H1 (cell line): ENCODE measurements around the gene TTC21A.

Source experiments
- CEBPB ChIP-seq: IDR thresholded peaks from 2 replicates; pipeline ENCODE4 v1.6.1; 2012; ENCODE audit warnings: low read depth, low read length
- CTCF ChIP-seq, 3 experiments: IDR thresholded peaks; 1 replicate in 2 of 3; 2 replicates in 1 of 3; pipeline versions ENCODE4 v1.5.1 to v1.6.1; 2011; ENCODE audit warnings: low read length in 3 of 3, mild to moderate bottlenecking in 3 of 3, inconsistent platforms in 2 of 3, low read depth in 1 of 3, moderate library complexity in 1 of 3; ENCODE audit not compliant: insufficient read depth in 1 of 3; ENCODE audit errors: control extremely low read depth in 1 of 3
- TBP ChIP-seq: IDR thresholded peaks from 2 replicates; pipeline ENCODE4 v1.6.1; 2011; ENCODE audit warnings: low read depth, low read length, improper control_type of control experiment

GRCh38 chr3:39169712-39170111 lies 62.2 kb downstream of the TTC21A start:
- TF ChIP-seq CTCF (IDR thresholded peaks at IDR 0.05; ENCODE audit: control extremely low read depth in 1 of 3, insufficient read depth in 1 of 3, low read depth in 1 of 3, low read length in 3 of 3) (no peak), TBP (no peak), CEBPB (no peak)
